ENCODE measurements around the gene ARHGEF38. TPM values are rescaled to one million over a fixed set of nuclear protein-coding genes. Genes with fewer than 3 reads are reported as not detected.
"Not testable (repeated sequence)": the region's sequence is repeated elsewhere in the genome, so short reads cannot be mapped to it uniquely, and the experiment has no call there.

The ARHGEF38 gene
- total RNA-seq, 4 donors from 2014 or later, result 0.11 to 0.88 (median 0.54) TPM

DNA sequence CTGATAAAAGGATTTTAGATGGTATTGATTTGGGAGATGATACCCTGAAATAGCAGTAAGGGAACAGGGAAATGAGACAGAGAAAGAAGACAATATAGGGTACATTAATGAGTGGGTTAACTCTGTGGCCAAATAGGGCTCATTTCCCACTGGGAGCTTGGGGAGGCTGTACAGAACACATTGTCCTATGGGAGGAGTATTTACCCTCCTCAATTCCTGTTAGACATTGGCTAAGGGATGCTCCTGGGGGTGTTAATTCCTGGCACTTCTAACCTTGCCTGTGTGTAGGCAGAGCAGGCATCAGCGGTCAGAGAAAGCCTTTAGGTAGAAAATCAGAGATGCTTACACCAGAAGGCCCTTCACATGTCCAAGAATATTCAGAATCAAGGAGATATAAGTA lies 49.0 kb downstream of the ARHGEF38 start:
- intact Hi-C loops (cut with DNase I; ENCODE audit: low total_unique reads), result no loop called here
- no peak for DNase-seq (ENCODE audit: low spot score in 2 of 2)
- WGBS, 2 donors, result 85 to 88% methylated on average over 1 of the region's 1 CpG
- no peak overlapping the region for H3K4me3 ChIP-seq (ENCODE audit: low read depth, poor library complexity, severe bottlenecking)
- TF ChIP-seq POLR2A (IDR thresholded peaks at IDR 0.05) (no peak), CTCF (IDR thresholded peaks at IDR 0.05) (no peak)

GRCh38 chr4:105603158-105603557 lies 50.7 kb downstream of the ARHGEF38 start:
- no peak overlapping the region for H3K4me3 ChIP-seq (ENCODE audit: low read depth, poor library complexity, severe bottlenecking)
- DNase-seq (ENCODE audit: low spot score in 2 of 2), result no peak
- intact Hi-C loops (cut with DNase I; ENCODE audit: low total_unique reads), result no loop called here
- 63 to 64% methylated on average over 1 of the region's 1 CpG for WGBS, 2 donors
- TF ChIP-seq CTCF (IDR thresholded peaks at IDR 0.05), result no peak
- no peak for TF ChIP-seq POLR2A (IDR thresholded peaks at IDR 0.05)

DNA sequence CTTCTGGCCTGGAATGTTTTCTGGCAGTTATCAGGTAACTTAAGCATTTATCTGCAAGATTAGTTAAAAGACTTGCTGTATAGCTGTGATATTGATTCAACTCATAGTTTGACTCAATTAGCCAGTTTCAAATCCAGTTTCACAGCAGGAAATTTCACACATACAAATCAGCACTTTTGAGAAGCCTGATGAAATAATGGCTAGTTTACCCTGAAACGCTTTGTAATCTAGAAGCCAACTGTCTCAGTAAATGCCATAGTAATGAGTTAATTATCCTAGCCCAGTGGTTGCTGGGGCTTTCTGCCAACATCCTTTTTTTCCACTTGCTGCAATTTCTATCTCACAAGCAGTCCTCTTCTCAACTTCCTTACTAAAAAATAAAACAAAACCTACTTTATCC lies 53.1 kb downstream of the ARHGEF38 start:
- intact Hi-C loops (cut with DNase I; ENCODE audit: low total_unique reads), result no loop called here
- 10 to 20% methylated on average over 1 of the region's 1 CpG for whole genome bisulfite sequencing, 2 donors
- TF ChIP-seq POLR2A (IDR thresholded peaks at IDR 0.05) (no peak), CTCF (IDR thresholded peaks at IDR 0.05) (no peak)
- no peak for DNase-seq (ENCODE audit: low spot score in 2 of 2)
- H3K4me3 ChIP-seq (ENCODE audit: low read depth, poor library complexity, severe bottlenecking), result no peak overlapping the region

GRCh38 chr4:105607876-105608275 lies 55.5 kb downstream of the ARHGEF38 start:
- no peak overlapping the region for H3K4me3 ChIP-seq (ENCODE audit: low read depth, poor library complexity, severe bottlenecking)
- intact Hi-C loops (cut with DNase I; ENCODE audit: low total_unique reads), result no loop called here
- no peak for DNase-seq (ENCODE audit: low spot score in 2 of 2)
- no peak for TF ChIP-seq CTCF (IDR thresholded peaks at IDR 0.05)
- no peak for TF ChIP-seq POLR2A (IDR thresholded peaks at IDR 0.05)
- WGBS, 2 donors, result 49 to 54% methylated on average over 2 of the region's 2 CpGs

GRCh38 chr4:105609819-105610218 lies 57.4 kb downstream of the ARHGEF38 start:
- H3K4me3 ChIP-seq (ENCODE audit: low read depth, poor library complexity, severe bottlenecking); intact Hi-C loops (cut with DNase I; ENCODE audit: low total_unique reads); DNase-seq (ENCODE audit: low spot score in 2 of 2): not testable (repeated sequence)
- WGBS, 2 donors, result 92 to 96% methylated on average over 5 of the region's 5 CpGs

GRCh38 chr4:105613306-105613705 lies 60.9 kb downstream of the ARHGEF38 start:
- DNase-seq (ENCODE audit: low spot score in 2 of 2), result no peak

GRCh38 chr4:105619188-105619931 lies 66.9 kb downstream of the ARHGEF38 start:
- no peak overlapping the region for H3K4me3 ChIP-seq (ENCODE audit: low read depth, poor library complexity, severe bottlenecking)
- no peak for TF ChIP-seq POLR2A (IDR thresholded peaks at IDR 0.05)
- TF ChIP-seq CTCF (IDR thresholded peaks at IDR 0.05), result no peak
- WGBS, 2 donors, result 55 to 63% methylated on average over 5 of the region's 5 CpGs
- intact Hi-C loops (cut with DNase I; ENCODE audit: low total_unique reads), result no loop called here
- DNase-seq (ENCODE audit: low spot score in 2 of 2), result peak in 1 of 2 donors; percentile 55

More at GRCh38 chr4:105613306-105613705, 60.9 kb downstream of the ARHGEF38 start:
- intact Hi-C loops (cut with DNase I; ENCODE audit: low total_unique reads), result no loop called here
- WGBS, 2 donors, result 11 to 15% methylated on average over 4 of the region's 4 CpGs
- no peak overlapping the region for H3K4me3 ChIP-seq (ENCODE audit: low read depth, poor library complexity, severe bottlenecking)
- TF ChIP-seq POLR2A (IDR thresholded peaks at IDR 0.05), result no peak

Measured in lower leg skin (tissue), 4 donors.